GM18870 (cell line): ENCODE measurements around the gene TOLLIP.

Experiments used
- ATAC-seq: cut with Tn5 transposase; IDR thresholded peaks from one replicate; pipeline ENCODE4 v1.9.1; 2021; ENCODE audit warnings: moderate library complexity; ENCODE audit not compliant: unreplicated experiment

Gene TOLLIP

GRCh38 chr11:1300121-1300520 lies 9.3 kb downstream of the TOLLIP start:
- no peak for ATAC-seq

GRCh38 chr11:1299621-1300020 lies 9.8 kb downstream of the TOLLIP start:
- no peak for ATAC-seq

- no peak for ATAC-seq
These were observed 10.5 kb downstream of the TOLLIP start for GRCh38 chr11:1298695-1299492.

- ATAC-seq: no peak
These were observed 11.6 kb downstream of the TOLLIP start for GRCh38 chr11:1297576-1298473.

- ATAC-seq: no peak
These were observed 12.3 kb downstream of the TOLLIP start for GRCh38 chr11:1297011-1297575.

GRCh38 chr11:1296287-1296686 lies 13.1 kb downstream of the TOLLIP start:
- no peak for ATAC-seq

GRCh38 chr11:1295591-1295990 lies 13.8 kb downstream of the TOLLIP start:
- ATAC-seq: no peak

- ATAC-seq: no peak
These were observed 14.3 kb downstream of the TOLLIP start for GRCh38 chr11:1295086-1295485.

GRCh38 chr11:1293619-1294015 lies 15.8 kb downstream of the TOLLIP start:
- no peak for ATAC-seq

GRCh38 chr11:1292644-1293618 lies 16.5 kb downstream of the TOLLIP start:
- ATAC-seq: no peak

GRCh38 chr11:1292018-1292643 lies 17.3 kb downstream of the TOLLIP start:
- ATAC-seq: no peak

- ATAC-seq: no peak
These were observed 18.0 kb downstream of the TOLLIP start for GRCh38 chr11:1291295-1292017.

- ATAC-seq: no peak
These were observed 19.1 kb downstream of the TOLLIP start for GRCh38 chr11:1290052-1291040.

- ATAC-seq: no peak
These were observed 20.1 kb downstream of the TOLLIP start for GRCh38 chr11:1289211-1289935.

- ATAC-seq: no peak
These were observed 20.8 kb downstream of the TOLLIP start for GRCh38 chr11:1288426-1289151.

GRCh38 chr11:1287928-1288327 lies 21.5 kb downstream of the TOLLIP start:
- no peak for ATAC-seq

- ATAC-seq: no peak
These were observed 23.6 kb downstream of the TOLLIP start for GRCh38 chr11:1285876-1286275.
